SK-N-SH (cell line): ENCODE measurements around the gene LINC00305.

Experiments
- CHD2 ChIP-seq: fragments of 150-350 bp; IDR thresholded peaks from 2 replicates; pipeline ENCODE4 v1.6.1; 2018; ENCODE audit warnings: low read length; ENCODE audit not compliant: partially characterized antibody
- CTCF ChIP-seq: fragments of 200-600 bp; sonication (generic); IDR thresholded peaks from 2 replicates; pipeline ENCODE4 v1.6.1; 2017; ENCODE audit warnings: antibody characterized with exemption, mild to moderate bottlenecking, moderate library complexity
- EP300 ChIP-seq, 2 experiments: IDR thresholded peaks; 2 replicates each; pipeline versions ENCODE4 v1.4.0 to v1.6.1; 2012; ENCODE audit warnings: borderline replicate concordance in 1 of 2, low read depth in 1 of 2, low read length in 1 of 2
- FOXM1 ChIP-seq: IDR thresholded peaks from 2 replicates; pipeline ENCODE4 v1.4.0; 2012; ENCODE audit warnings: low read depth, mild to moderate bottlenecking
- GATA2 ChIP-seq: sonication (generic); formaldehyde crosslinking; IDR thresholded peaks from 2 replicates; pipeline ENCODE4 v1.5.0; 2020; ENCODE audit warnings: mild to moderate bottlenecking, missing genetic modification reagents
- TF ChIP-seq, protein P1 (sequence below): fragments of 150-350 bp; IDR thresholded peaks from 2 replicates; pipeline ENCODE4 v1.6.1; 2016; ENCODE audit warnings: mild to moderate bottlenecking, low read depth, low read length
- TF ChIP-seq, protein P2 (sequence below): fragments of 150-350 bp; IDR thresholded peaks from 2 replicates; pipeline ENCODE4 v1.6.1; 2017; ENCODE audit warnings: antibody characterized with exemption, low read length, low read depth, borderline replicate concordance
- TF ChIP-seq, protein P3 (sequence below): IDR thresholded peaks from 2 replicates; pipeline ENCODE4 v1.4.0; 2012; ENCODE audit warnings: low read depth, borderline replicate concordance

DNA sequence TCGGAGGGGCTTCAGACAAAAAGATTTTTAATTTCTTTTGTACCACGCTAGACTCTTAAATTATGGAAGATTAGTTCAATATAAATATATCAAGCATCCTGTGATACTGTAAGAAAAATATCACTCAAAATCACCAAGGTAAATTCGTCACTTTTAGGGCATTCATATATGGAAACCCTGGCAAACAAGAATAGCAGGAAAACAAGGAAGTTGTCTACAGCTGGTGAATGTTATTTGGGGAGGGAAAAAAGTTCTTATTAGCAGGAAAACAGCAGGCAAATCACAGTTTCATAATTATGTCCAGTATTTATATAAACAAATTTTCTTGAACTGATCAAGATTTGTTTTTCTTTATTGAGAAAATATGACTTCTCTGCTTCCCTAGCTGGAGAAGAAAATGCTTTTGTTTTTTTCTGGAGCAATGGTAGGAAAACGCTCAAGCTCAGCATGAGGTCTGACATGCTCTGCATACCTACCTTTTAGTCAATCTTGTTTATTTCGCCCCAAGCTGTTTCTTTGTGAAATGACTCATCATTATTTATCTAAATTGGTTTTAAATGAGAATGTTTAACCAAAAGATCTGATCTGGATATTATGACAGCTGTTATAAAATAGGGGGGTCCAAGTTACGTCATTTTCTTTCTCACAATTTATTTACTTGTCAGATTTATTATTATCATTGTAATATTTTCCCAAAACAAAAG, 14.7 kb downstream of the LINC00305 start:
- TF ChIP-seq, protein P1, sequence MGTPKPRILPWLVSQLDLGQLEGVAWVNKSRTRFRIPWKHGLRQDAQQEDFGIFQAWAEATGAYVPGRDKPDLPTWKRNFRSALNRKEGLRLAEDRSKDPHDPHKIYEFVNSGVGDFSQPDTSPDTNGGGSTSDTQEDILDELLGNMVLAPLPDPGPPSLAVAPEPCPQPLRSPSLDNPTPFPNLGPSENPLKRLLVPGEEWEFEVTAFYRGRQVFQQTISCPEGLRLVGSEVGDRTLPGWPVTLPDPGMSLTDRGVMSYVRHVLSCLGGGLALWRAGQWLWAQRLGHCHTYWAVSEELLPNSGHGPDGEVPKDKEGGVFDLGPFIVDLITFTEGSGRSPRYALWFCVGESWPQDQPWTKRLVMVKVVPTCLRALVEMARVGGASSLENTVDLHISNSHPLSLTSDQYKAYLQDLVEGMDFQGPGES = no peak
- TF ChIP-seq CTCF (no peak), EP300 (IDR thresholded peaks at IDR 0.05; ENCODE audit: borderline replicate concordance in 1 of 2, low read depth in 1 of 2, low read length in 1 of 2) (no peak), FOXM1 (no peak), CHD2 (no peak), GATA2 (CRISPR knock-in tag) (no peak)
- TF ChIP-seq, protein P2, sequence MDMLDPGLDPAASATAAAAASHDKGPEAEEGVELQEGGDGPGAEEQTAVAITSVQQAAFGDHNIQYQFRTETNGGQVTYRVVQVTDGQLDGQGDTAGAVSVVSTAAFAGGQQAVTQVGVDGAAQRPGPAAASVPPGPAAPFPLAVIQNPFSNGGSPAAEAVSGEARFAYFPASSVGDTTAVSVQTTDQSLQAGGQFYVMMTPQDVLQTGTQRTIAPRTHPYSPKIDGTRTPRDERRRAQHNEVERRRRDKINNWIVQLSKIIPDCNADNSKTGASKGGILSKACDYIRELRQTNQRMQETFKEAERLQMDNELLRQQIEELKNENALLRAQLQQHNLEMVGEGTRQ = no peak
- TF ChIP-seq, protein P3, sequence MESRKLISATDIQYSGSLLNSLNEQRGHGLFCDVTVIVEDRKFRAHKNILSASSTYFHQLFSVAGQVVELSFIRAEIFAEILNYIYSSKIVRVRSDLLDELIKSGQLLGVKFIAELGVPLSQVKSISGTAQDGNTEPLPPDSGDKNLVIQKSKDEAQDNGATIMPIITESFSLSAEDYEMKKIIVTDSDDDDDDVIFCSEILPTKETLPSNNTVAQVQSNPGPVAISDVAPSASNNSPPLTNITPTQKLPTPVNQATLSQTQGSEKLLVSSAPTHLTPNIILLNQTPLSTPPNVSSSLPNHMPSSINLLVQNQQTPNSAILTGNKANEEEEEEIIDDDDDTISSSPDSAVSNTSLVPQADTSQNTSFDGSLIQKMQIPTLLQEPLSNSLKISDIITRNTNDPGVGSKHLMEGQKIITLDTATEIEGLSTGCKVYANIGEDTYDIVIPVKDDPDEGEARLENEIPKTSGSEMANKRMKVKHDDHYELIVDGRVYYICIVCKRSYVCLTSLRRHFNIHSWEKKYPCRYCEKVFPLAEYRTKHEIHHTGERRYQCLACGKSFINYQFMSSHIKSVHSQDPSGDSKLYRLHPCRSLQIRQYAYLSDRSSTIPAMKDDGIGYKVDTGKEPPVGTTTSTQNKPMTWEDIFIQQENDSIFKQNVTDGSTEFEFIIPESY = no peak
